GM10266 (cell line): ENCODE results near the gene TOX2.
A peak's percentile ranks its signal among the peaks of the same experiment; 100 is the strongest.

Source experiments
- DNase-seq: peaks from one replicate; pipeline ENCODE4 v3.0.0; 2012; ENCODE audit errors: extremely low spot score
- CTCF ChIP-seq: IDR thresholded peaks from 2 replicates; pipeline ENCODE4 v1.5.1; 2012; ENCODE audit warnings: mild to moderate bottlenecking, low read depth; ENCODE audit not compliant: control insufficient read depth, insufficient read depth; ENCODE audit errors: missing control alignments

The TOX2 gene

DNA sequence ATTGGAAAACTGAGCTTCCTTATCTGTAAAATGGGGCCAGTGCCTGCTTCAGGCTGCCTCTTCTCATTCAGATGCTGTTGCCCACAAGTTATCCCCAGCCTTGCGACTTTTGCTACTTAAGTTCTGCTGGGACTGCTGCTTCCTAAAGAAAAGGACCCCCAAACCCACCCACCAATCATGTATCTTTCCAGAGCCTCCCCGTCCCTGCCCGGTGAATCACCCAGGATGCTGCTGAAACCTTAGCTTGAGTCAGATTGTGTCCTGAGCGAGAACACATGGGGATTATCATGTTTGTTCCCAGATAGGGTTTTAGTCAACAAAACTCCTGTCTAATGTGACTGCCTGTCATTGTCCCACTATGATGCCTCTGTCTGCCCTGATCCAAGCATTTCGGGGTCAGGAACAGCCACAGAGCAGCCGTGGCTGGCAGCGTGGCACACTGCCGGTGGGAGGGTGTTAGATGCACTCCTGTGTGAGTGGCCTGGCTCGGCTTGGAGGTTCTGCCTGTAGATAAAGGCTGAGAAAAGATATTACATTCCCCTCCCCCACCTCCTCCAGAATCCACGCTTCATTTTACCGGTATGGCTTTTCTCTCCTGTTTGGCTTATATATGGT is 79.9 kb downstream of the TOX2 start:
- TF ChIP-seq CTCF, result no peak
- no peak for DNase-seq

DNA sequence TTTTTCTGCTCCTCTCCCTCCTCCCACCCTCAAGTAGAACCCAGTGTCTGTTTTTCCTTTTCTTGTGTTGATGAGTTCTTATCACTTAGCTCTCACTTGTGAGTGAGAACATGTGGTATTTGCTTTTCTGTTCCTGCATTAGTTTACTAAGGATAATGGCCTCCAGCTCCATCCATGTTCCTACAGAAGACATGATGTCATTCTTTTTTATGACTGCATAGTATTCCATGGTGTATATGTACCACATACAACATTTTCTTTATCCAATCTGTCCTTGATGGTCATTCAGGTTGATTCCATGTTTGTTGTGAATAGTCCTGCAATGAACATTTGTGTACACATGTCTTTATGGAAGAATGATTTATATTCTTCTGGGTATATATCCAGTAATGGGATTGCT is 81.0 kb downstream of the TOX2 start:
- no peak for DNase-seq
- TF ChIP-seq CTCF, result no peak

GRCh38 chr20:43996240-43996930 is 81.7 kb downstream of the TOX2 start:
- DNase-seq, result no peak
- TF ChIP-seq CTCF, result no peak

DNA sequence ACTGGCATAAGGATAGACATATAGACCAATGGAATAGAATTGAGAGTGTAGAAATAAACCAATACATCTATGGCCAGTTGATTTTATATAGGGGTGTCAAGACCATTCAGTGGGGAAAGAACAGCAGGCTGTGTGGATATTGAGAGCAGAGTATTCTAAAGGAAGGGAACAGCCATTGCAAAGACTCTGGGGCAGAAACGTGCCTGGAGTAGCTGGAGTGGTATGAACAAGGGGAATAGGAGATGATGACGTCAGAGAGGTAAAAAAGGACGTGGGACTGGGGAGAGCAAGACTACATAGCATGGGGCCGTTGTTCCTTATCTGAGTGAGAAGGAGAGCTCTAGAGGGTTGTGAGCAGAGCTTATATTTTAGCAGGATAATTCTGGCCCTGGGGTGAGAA is 85.2 kb downstream of the TOX2 start:
- no peak for DNase-seq
- no peak for TF ChIP-seq CTCF

GRCh38 chr20:44001667-44002596 is 87.3 kb downstream of the TOX2 start:
- TF ChIP-seq CTCF, result no peak
- DNase-seq, result peak; percentile 43

DNA sequence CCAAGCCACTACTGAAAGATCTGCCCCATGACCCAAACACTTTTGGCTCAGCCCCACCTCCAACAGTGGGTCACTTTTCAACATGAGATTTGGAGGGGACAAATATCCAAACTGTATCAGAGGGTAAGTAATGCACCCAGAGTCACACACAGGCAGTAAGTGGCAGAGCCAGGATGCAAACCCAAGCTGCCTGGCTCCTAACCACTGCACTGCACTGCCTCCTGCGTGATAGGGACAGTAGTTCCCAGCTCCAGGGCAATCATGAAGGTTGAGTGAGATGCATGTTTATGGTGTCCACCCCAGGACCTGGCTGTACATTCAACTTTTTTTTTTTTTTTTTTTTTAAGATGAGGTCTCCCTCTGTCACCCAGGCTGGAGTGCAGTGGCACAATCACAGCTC is 88.2 kb downstream of the TOX2 start:
- no peak for TF ChIP-seq CTCF
- DNase-seq, result no peak
